HG03095 (cell line): ENCODE results near the gene CLEC4C.

ENCODE experiments used
- ATAC-seq: cut with Tn5 transposase; IDR thresholded peaks from one replicate; pipeline ENCODE4 v1.9.1; 2021; ENCODE audit warnings: moderate library complexity; ENCODE audit not compliant: unreplicated experiment

CLEC4C gene

GRCh38 chr12:7729746-7730145 is 17.4 kb downstream of the CLEC4C start:
- no peak for ATAC-seq

- ATAC-seq, result no peak
These were observed 23.2 kb downstream of the CLEC4C start for GRCh38 chr12:7723926-7724325.

- no peak for ATAC-seq
These were observed 27.0 kb downstream of the CLEC4C start for GRCh38 chr12:7719946-7720730.

- ATAC-seq, result no peak
These were observed 30.8 kb downstream of the CLEC4C start for GRCh38 chr12:7716381-7716780.

- ATAC-seq, result no peak
These were observed 34.2 kb downstream of the CLEC4C start for GRCh38 chr12:7712841-7713442.

DNA sequence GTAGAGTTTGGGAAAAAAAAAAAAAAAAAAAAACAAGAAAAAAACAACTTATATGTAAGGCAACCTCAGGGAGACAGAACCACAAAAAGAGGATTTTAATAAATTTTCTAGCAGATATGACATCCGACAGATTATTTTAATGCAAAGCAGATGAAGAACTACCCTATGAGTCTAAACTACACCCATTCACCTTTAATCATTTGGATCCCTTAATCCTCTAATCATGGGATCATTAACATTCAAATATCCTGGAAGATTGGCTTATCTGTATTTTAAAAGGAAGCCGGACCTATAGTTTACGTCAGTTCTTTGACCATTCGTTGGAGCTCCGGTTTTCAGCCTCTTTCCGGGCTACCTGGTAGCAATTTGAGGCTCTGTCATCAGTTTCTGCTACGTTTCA is 36.0 kb downstream of the CLEC4C start, which contains the start of gene DPPA3:
DPPA3 (plus strand) TSS at position 301 of the 400 bp plus-strand sequence. CDS start 138 bp downstream, outside the sequence.
- no peak for ATAC-seq

DNA sequence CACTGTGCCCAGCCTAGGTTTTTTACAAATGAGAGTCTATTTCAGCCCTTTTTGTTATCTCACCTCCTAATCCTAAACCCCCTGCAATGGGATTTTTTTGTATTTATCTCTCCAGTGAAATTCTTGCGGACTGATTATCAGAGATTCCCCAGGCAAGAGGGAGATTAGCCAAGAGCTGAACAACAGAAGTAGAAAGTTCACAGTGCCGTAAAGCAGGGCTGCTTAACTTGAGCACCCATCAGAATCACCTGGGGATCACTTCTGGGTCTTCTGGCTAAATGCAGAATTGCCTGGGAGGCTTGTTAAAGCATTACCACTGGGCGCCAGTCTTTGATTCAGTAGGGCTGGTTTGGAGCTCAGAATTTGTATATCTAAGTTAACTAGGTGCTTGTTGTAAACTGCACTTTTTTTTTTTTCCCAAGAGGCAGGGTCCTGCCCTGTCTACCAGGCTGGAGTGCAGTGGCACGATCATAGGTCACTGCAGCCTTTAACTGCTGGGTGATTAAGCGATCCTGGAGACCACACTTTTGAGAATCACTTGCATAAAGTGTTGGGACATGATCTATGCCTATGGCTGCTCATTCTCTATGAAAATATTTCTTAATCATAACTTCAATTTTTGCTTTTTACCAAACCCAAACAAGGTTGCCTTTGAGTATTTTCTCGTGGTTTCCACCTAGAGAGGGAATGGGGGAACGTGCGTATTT is 37.1 kb downstream of the CLEC4C start:
- ATAC-seq, result no peak

DNA sequence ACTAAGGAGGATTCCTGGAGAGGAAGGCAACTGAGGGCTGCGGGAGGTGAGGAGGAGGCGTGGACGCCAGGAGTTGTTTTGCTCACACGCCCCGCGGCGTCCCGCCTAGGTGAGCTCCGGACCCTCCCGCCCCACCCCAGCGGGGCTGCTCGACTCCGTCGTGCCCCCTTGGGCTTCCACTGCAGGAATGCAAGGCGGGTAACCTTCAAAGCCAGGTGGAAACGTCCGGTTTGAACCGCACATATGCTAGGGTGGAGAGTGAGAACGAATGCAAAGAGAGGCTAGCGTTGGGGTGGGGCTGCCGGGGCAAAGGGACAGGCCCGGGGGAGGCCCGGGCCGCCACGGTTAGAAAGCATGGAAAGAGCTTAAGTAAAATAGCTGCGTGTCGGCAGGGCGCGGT is 41.3 kb downstream of the CLEC4C start:
- no peak for ATAC-seq

DNA sequence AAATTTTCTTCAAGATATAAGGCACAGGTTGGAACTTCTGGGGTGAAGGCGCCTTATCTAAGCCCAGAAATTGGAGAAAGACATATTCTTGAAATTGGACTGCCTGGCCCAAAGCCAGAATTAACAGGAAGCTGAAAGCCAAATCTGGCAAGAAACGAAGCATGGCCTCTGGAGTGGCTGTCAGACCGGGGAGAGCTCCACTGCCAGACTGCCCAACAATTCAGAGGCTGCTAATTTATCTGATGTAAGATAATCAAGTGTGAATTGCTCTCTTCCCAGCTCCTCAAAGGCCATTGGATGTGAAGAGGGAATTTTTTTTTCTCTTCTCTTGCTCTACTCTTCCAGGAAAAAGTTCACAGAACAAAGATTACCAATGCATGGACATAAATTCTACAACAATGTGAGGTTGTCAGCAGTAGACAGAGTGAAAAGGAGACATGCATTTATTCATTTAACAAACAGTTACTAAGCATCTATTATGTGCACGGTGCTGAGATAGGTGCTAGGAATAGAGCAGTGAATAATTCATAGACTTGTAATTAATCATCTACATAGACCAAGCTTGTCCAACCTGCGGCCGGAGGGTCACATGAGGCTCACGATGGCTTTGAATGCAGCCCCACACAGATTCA is 51.5 kb downstream of the CLEC4C start, which contains the start of gene GDF3:
GDF3 (minus strand) TSS at position 210 of the 632 bp plus-strand sequence; CDS start at position 163, 47 bp downstream.
- ATAC-seq, result no peak

- no peak for ATAC-seq
These were observed 52.0 kb downstream of the CLEC4C start for GRCh38 chr12:7695237-7695560.

DNA sequence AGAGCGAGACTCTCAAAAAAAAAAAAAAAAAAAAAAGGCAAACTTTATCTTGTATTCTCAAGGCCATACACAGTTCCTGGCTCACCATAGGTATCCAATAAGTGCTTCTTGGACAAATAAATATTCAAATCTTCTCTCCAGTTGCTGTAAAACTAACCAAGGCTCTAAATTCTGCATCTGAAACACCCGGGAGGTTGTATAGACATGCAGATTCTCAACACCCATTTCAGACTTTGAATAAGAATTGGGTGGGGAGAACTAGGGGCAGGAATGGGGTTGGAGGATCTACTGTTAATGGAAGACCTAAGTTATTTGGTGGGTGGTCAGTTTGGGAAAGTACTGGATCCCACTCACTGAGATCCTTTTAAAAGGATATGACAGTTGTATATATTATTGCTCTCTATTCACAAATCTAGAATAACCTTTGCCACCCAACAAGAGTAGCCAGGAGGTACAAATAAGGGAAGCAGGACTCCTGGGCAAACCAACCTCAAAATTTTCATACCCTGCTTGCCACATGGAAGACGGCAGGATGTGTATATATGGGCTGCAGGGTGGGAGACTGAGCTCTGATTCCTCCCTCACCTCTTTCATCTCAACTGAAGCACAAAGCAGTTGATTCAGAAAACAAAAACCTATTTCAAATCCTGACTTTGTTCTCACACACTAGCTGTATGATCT is 52.5 kb downstream of the CLEC4C start:
- no peak for ATAC-seq

DNA sequence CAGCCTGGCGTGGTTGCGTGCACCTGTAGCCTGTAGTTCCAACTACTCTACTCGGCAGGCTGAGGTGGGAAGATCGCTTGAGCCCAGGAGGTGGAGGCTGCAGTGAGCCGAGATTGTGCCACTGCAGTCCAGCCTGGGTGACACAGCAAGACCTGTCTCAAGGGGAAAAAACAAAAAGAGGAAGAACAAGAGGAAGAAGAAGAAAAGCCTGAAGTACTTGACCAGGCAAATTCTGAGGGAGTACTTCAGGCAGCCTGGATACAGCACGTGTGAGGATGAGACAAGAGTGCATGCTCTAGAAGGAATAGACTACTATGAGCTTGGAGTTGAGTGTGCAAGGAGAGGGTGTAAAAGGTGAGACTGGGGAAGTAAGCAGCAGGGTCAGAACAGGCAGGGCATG is 53.4 kb downstream of the CLEC4C start:
- ATAC-seq, result no peak

DNA sequence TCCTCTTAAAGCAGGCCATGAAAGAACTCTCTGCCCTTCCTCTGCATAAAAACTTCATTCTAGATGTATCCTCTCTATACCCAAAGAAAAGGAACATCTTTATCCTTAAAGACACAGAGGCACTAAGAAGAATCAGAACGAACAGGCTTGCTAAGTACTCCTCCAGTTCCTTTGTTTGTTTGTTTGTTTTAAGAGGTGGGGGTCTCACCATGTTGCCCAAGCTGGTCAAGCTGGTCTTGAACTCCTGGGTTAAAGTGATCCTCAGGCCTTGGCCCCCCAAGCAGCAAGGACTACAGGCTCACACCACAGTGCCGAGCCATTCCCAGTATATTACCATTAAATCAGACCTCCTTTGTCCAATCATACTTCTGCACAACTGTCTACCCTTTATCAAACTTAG is 65.6 kb downstream of the CLEC4C start:
- ATAC-seq, result no peak
